Type B pancreatic cell (in vitro differentiated cells): ENCODE data around the gene SLC26A1. TPM values are rescaled to one million over a fixed set of nuclear protein-coding genes. Genes with fewer than 3 reads are reported as not detected.

ENCODE experiments used
- DNase-seq: peaks from one replicate; pipeline ENCODE4 v3.0.0; 2021; ENCODE audit warnings: mixed read lengths; ENCODE audit not compliant: unreplicated experiment; ENCODE audit errors: extremely low spot score
- H3K27ac Mint-ChIP-seq: 2 replicates; pipeline ENCODE4 v1.8.0; 2021; ENCODE audit warnings: mild to moderate bottlenecking, mixed read lengths
- H3K27me3 Mint-ChIP-seq: 2 replicates; pipeline ENCODE4 v1.8.0; 2021; ENCODE audit warnings: mixed read lengths
- H3K36me3 Mint-ChIP-seq: 2 replicates; pipeline ENCODE4 v1.8.0; 2021; ENCODE audit warnings: mixed read lengths
- H3K4me1 Mint-ChIP-seq: one replicate; pipeline ENCODE4 v1.8.0; 2021; ENCODE audit warnings: mixed read lengths; ENCODE audit not compliant: unreplicated experiment
- H3K4me3 Mint-ChIP-seq: 2 replicates; pipeline ENCODE4 v1.8.0; 2021; ENCODE audit warnings: mild to moderate bottlenecking, mixed read lengths
- H3K9me3 Mint-ChIP-seq: 2 replicates; pipeline ENCODE4 v1.8.0; 2021; ENCODE audit warnings: mixed read lengths
- CTCF ChIP-seq: fragments of 200-600 bp; sonication (generic); conservative IDR thresholded peaks from 2 replicates; pipeline ENCODE4 v1.5.0; 2021; ENCODE audit warnings: antibody characterized with exemption, mild to moderate bottlenecking
- total RNA-seq: library from RNA; stranded (reverse); gene quantifications from 2 replicates; pipeline ENCODE4 v1.2.1, GENCODE V29; 2021; ENCODE audit warnings: low replicate concordance

The SLC26A1 gene
- total RNA-seq, 1 donor from 2014 or later, result 2.8 TPM

- Mint-ChIP-seq H3K36me3 (no peaks in the 10 kb centered on the region), H3K9me3 (no peaks in the 10 kb centered on the region), H3K4me3 (no peak overlapping the region), H3K27me3 (peaks cover 6% of the 10 kb centered on the region), H3K4me1 (no peaks in the 10 kb centered on the region), H3K27ac (peak overlapping the region; percentile 76)
- no peak for TF ChIP-seq CTCF
- no peak for DNase-seq
Observed at GRCh38 chr4:991451-992296, 1.5 kb downstream of the SLC26A1 start.

GRCh38 chr4:990746-991367 lies 2.3 kb downstream of the SLC26A1 start:
- DNase-seq, result no peak
- H3K27ac Mint-ChIP-seq, result no peak overlapping the region
- peaks cover 4% of the 10 kb centered on the region for H3K27me3 Mint-ChIP-seq
- H3K9me3 Mint-ChIP-seq, result no peaks in the 10 kb centered on the region
- no peak overlapping the region for H3K4me3 Mint-ChIP-seq
- H3K4me1 Mint-ChIP-seq, result no peaks in the 10 kb centered on the region
- no peaks in the 10 kb centered on the region for H3K36me3 Mint-ChIP-seq
- no peak for TF ChIP-seq CTCF

GRCh38 chr4:989722-990471 lies 3.3 kb downstream of the SLC26A1 start:
- Mint-ChIP-seq H3K27me3 (no peaks in the 10 kb centered on the region), H3K36me3 (no peaks in the 10 kb centered on the region), H3K4me3 (no peak overlapping the region), H3K9me3 (no peaks in the 10 kb centered on the region), H3K27ac (no peak overlapping the region), H3K4me1 (peaks cover 5% of the 10 kb centered on the region)
- no peak for TF ChIP-seq CTCF
- no peak for DNase-seq

GRCh38 chr4:988726-989721 lies 4.2 kb downstream of the SLC26A1 start:
- no peak for DNase-seq
- Mint-ChIP-seq H3K4me3 (no peak overlapping the region), H3K4me1 (peaks cover 5% of the 10 kb centered on the region), H3K36me3 (no peaks in the 10 kb centered on the region), H3K9me3 (no peaks in the 10 kb centered on the region), H3K27me3 (no peaks in the 10 kb centered on the region), H3K27ac (no peak overlapping the region)
- no peak for TF ChIP-seq CTCF
